Smooth muscle cell (in vitro differentiated cells): ENCODE results near the gene NACAD. TPM values are rescaled to one million over a fixed set of nuclear protein-coding genes. Genes with fewer than 3 reads are reported as not detected.

Experiments used
- DNase-seq: peaks from one replicate; lab custom pipeline; 2025; ENCODE audit not compliant: unreplicated experiment; lab: John Stamatoyannopoulos, UW
- H2AFZ ChIP-seq: fragments of 200-600 bp; sonication (generic); 2 replicates; pipeline ENCODE4 v1.6.0; 2016; ENCODE audit warnings: antibody characterized with exemption, low read depth, mild to moderate bottlenecking
- H3F3A ChIP-seq: fragments of 200-600 bp; sonication (generic); 2 replicates; pipeline ENCODE4 v1.6.0; 2017; ENCODE audit warnings: antibody characterized with exemption, low read depth
- H3K27ac ChIP-seq: fragments of 200-600 bp; sonication (generic); 2 replicates; pipeline ENCODE4 v1.5.1; 2016; ENCODE audit warnings: low read depth, mild to moderate bottlenecking
- H3K27me3 ChIP-seq: fragments of 200-600 bp; sonication (generic); 2 replicates; pipeline ENCODE4 v1.6.1; 2016; ENCODE audit warnings: low read depth, mild to moderate bottlenecking
- H3K36me3 ChIP-seq: fragments of 200-600 bp; sonication (generic); 2 replicates; pipeline ENCODE4 v1.5.1; 2016; ENCODE audit warnings: low read depth
- H3K4me1 ChIP-seq: fragments of 200-600 bp; sonication (generic); 2 replicates; pipeline ENCODE4 v1.5.1; 2016; ENCODE audit warnings: low read depth
- H3K4me2 ChIP-seq: fragments of 200-600 bp; sonication (generic); 2 replicates; pipeline ENCODE4 v1.6.0; 2016; ENCODE audit warnings: mild to moderate bottlenecking
- H3K4me3 ChIP-seq: fragments of 200-600 bp; sonication (generic); 2 replicates; pipeline ENCODE4 v1.5.1; 2016; ENCODE audit warnings: mild to moderate bottlenecking
- H3K79me2 ChIP-seq: fragments of 200-600 bp; sonication (generic); 2 replicates; pipeline ENCODE4 v1.6.0; 2016; ENCODE audit warnings: low read depth, mild to moderate bottlenecking
- H3K9ac ChIP-seq: fragments of 200-600 bp; sonication (generic); 2 replicates; pipeline ENCODE4 v1.6.0; 2016; ENCODE audit warnings: low read depth
- H3K9me3 ChIP-seq: fragments of 200-600 bp; sonication (generic); replicated peaks from 2 replicates; pipeline ENCODE4 v1.5.1; 2016; ENCODE audit warnings: low read depth
- H4K20me1 ChIP-seq: fragments of 200-600 bp; sonication (generic); 2 replicates; pipeline ENCODE4 v1.6.0; 2016; ENCODE audit warnings: low read depth
- WGBS: methylation state at CpG from one replicate; pipeline ENCODE4 v1.1.7; 2016; ENCODE audit warnings: low lambda C conversion rate; 5-methylcytosine and 5-hydroxymethylcytosine counted together
- polyA plus RNA-seq: library from polyadenylated mRNA; unstranded; fragments of >200 nt; fragmentation: Nextera tagmentation; extraction: Ambion mirVana; gene quantifications from 2 replicates; pipeline ENCODE4 v1.2.1, GENCODE V29; 2016
- total RNA-seq: library from RNA; depleted of rRNA; stranded (reverse); fragments of >200 nt; gene quantifications from 2 replicates; pipeline ENCODE4 v1.2.3, GENCODE V29; 2014
- TF ChIP-seq, protein P1 (sequence below): fragments of 200-600 bp; sonication (generic); IDR thresholded peaks from 2 replicates; pipeline ENCODE4 v1.5.1; 2017; ENCODE audit warnings: borderline replicate concordance, mild to moderate bottlenecking, antibody characterized with exemption; ENCODE audit not compliant: insufficient read depth, poor library complexity, severe bottlenecking

Gene NACAD
- total and polyA plus RNA-seq, 2 experiments from 2014 or later: 5.3 to 12.5 TPM

DNA sequence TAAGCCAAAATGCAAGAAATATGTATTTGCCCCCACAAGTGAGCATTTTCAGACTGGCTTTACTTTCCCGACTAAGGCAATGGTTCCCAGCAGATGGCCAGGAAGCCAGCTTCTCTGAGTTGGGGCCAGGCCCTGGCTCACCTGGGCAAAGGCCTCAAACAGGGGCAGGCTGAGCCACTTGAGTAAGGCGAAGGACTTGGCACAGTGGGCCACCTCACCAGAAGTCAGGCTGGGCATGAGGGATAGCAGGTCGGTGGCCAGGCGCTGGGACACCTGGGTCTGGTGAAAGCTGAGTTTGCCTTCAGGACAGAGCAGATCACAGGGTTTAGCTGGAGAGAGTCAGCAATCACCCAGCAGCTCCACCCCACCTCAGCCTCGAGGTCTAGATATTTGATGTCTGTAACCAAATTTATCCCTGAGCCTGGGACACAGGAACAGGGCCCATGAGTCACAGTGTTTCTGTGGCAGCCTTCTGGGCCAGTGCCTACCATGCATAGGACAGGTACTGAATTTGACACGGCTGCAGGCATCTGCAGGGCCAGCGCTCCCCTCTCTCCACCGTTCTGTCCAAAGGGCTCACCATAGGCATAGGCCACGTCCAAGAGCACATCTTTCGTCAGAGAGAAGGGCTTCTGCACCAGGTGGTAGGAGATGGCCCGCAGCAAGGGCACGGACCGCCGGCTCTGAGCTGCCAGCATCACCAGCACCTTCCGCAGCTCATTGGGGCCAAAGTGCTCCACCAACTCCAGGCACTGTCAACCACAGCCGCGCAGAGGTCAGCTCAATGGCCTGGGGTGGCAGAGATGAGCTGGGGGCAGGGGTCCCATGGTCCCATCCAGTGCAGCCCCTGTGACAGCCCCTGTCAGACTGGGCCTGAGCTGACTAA lies 15.4 kb upstream of the NACAD start:
- Histone ChIP-seq H2AFZ (no peak overlapping the region), H3K4me3 (no peak overlapping the region), H4K20me1 (peaks cover 30% of the 10 kb centered on the region), H3F3A (no peaks in the 10 kb centered on the region), H3K27me3 (no peaks in the 10 kb centered on the region), H3K9me3 (no peaks in the 10 kb centered on the region), H3K79me2 (peaks cover 11% of the 10 kb centered on the region), H3K36me3 (peaks cover 8% of the 10 kb centered on the region), H3K4me2 (no peak overlapping the region), H3K9ac (no peak overlapping the region), H3K4me1 (no peaks in the 10 kb centered on the region), H3K27ac (no peak overlapping the region)
- no peak for DNase-seq
- TF ChIP-seq, protein P1, sequence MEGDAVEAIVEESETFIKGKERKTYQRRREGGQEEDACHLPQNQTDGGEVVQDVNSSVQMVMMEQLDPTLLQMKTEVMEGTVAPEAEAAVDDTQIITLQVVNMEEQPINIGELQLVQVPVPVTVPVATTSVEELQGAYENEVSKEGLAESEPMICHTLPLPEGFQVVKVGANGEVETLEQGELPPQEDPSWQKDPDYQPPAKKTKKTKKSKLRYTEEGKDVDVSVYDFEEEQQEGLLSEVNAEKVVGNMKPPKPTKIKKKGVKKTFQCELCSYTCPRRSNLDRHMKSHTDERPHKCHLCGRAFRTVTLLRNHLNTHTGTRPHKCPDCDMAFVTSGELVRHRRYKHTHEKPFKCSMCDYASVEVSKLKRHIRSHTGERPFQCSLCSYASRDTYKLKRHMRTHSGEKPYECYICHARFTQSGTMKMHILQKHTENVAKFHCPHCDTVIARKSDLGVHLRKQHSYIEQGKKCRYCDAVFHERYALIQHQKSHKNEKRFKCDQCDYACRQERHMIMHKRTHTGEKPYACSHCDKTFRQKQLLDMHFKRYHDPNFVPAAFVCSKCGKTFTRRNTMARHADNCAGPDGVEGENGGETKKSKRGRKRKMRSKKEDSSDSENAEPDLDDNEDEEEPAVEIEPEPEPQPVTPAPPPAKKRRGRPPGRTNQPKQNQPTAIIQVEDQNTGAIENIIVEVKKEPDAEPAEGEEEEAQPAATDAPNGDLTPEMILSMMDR: no peak
- WGBS: 98% methylated on average over 17 of the region's 17 CpGs

DNA sequence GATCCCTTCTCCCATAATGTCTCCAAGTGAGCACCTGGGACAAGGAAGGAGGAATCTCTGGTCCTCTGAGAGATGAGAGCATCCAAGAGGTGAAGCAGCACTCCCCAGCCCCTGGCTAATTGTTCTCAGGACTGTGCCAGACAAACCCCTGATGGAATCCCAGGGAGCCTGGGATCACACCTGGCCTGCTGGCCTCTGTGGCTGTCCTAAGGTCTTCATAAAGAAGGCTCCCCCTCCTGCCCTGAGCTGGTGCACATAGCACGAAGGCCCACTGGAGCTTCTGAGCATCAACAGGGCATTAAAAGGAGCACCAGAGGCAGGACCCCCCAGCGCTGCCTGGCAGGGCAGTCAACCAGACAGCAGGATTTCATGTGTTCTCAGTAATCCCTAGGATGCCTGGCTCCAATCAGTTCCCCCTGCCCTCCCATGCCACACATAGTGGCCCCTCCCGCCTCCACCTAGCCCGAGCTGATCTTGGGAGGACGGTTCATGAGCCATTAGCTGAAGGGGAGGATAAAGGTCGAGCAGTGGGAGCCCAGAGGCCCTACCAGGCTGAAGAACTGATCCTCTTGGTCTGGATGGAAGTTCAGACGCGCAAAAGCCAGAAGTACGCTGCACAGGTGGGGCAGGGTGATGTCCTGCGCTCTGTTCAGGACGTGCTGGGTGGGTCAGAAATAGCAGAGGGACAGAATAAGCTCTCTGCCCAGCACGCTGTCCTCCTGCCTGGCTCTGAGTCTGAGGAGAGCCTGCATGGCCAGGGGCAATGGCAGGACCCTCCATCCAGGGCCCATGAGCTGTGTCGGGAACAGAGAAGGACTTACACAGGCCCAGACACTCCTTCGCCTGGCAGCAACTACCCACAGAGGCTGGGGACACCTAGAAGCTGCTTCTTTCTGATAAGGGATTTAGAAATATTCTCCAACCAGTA lies 14.3 kb upstream of the NACAD start:
- no peaks in the 10 kb centered on the region for H3K9me3 ChIP-seq
- no peak overlapping the region for H3K4me3 ChIP-seq
- 86% methylated on average over 14 of the region's 14 CpGs for WGBS
- H3K9ac ChIP-seq: no peak overlapping the region
- no peak overlapping the region for H2AFZ ChIP-seq
- TF ChIP-seq, protein P1: no peak
- no peaks in the 10 kb centered on the region for H3F3A ChIP-seq
- H3K27me3 ChIP-seq: no peaks in the 10 kb centered on the region
- DNase-seq: no peak
- H3K4me2 ChIP-seq: no peak overlapping the region
- H3K79me2 ChIP-seq: peaks cover 4% of the 10 kb centered on the region
- H3K4me1 ChIP-seq: no peaks in the 10 kb centered on the region
- no peak overlapping the region for H3K27ac ChIP-seq
- peaks cover 8% of the 10 kb centered on the region for H3K36me3 ChIP-seq
- H4K20me1 ChIP-seq: peaks cover 30% of the 10 kb centered on the region

DNA sequence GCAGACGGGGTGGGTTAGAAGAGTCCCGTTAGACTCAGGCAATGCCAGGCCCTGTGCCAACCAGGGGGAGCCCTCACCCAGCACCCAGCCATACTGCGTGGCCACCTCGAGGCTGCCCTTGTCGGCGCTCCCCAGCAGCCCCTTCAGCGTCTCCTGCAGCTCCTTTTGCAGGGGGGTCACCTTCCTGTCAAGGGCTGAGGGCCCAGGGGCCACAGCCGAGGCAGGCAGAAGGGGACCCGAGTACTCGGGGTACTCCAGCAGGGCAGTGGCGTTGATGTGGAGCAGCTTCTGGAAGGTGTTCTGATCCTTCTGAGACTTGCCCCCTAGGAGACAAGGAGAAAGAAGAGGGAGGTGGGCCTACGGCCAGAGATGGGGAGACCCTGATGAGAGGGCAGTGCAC lies 13.0 kb upstream of the NACAD start:
- Histone ChIP-seq H3K36me3 (peaks cover 8% of the 10 kb centered on the region), H4K20me1 (peaks cover 22% of the 10 kb centered on the region), H3K79me2 (no peaks in the 10 kb centered on the region), H3K27ac (no peak overlapping the region), H3K4me3 (no peak overlapping the region), H3K9me3 (no peaks in the 10 kb centered on the region), H3K27me3 (no peaks in the 10 kb centered on the region), H2AFZ (no peak overlapping the region), H3K4me2 (no peak overlapping the region), H3F3A (no peaks in the 10 kb centered on the region), H3K9ac (no peak overlapping the region), H3K4me1 (no peaks in the 10 kb centered on the region)
- 99% methylated on average over 12 of the region's 12 CpGs for WGBS
- TF ChIP-seq, protein P1: no peak
- no peak for DNase-seq
